ENCODE data around the gene MYO18A. TPM values are rescaled to one million over a fixed set of nuclear protein-coding genes. Genes with fewer than 3 reads are reported as not detected.
A peak's percentile ranks its signal among the peaks of the same experiment; 100 is the strongest.

MYO18A gene
- total RNA-seq, 1 donor from 2014 or later = 79.9 TPM

- H3K9me3 Mint-ChIP-seq (ENCODE audit: unreplicated experiment) = no peaks in the 10 kb centered on the region
- TF ChIP-seq CTCF (IDR thresholded peaks at IDR 0.05; ENCODE audit: unreplicated experiment) = no peak
- no peak for DNase-seq (ENCODE audit: low spot score)
- H3K4me1 Mint-ChIP-seq (ENCODE audit: unreplicated experiment) = peaks cover 9% of the 10 kb centered on the region
- peaks cover 34% of the 10 kb centered on the region for H3K36me3 Mint-ChIP-seq (ENCODE audit: low read depth, unreplicated experiment)
- H3K27me3 Mint-ChIP-seq (ENCODE audit: unreplicated experiment) = peaks cover 14% of the 10 kb centered on the region
- H3K4me3 Mint-ChIP-seq (ENCODE audit: unreplicated experiment) = no peak overlapping the region
- no peak overlapping the region for H3K27ac Mint-ChIP-seq (ENCODE audit: unreplicated experiment)
Observed at GRCh38 chr17:29112771-29113295, 67.4 kb downstream of the MYO18A start.

- peak; percentile 66 for TF ChIP-seq CTCF (IDR thresholded peaks at IDR 0.05; ENCODE audit: unreplicated experiment)
- H3K27me3 Mint-ChIP-seq (ENCODE audit: unreplicated experiment) = peaks cover 12% of the 10 kb centered on the region
- peaks cover 34% of the 10 kb centered on the region for H3K36me3 Mint-ChIP-seq (ENCODE audit: low read depth, unreplicated experiment)
- H3K27ac Mint-ChIP-seq (ENCODE audit: unreplicated experiment) = no peak overlapping the region
- no peak overlapping the region for H3K4me3 Mint-ChIP-seq (ENCODE audit: unreplicated experiment)
- peaks cover 9% of the 10 kb centered on the region for H3K4me1 Mint-ChIP-seq (ENCODE audit: unreplicated experiment)
- no peaks in the 10 kb centered on the region for H3K9me3 Mint-ChIP-seq (ENCODE audit: unreplicated experiment)
- peak; percentile 84 for DNase-seq (ENCODE audit: low spot score)
Observed at GRCh38 chr17:29111816-29112499, 68.2 kb downstream of the MYO18A start.

GRCh38 chr17:29110372-29110757, 69.8 kb downstream of the MYO18A start:
- TF ChIP-seq CTCF (IDR thresholded peaks at IDR 0.05; ENCODE audit: unreplicated experiment) = no peak
- H3K27ac Mint-ChIP-seq (ENCODE audit: unreplicated experiment) = no peak overlapping the region
- peaks cover 9% of the 10 kb centered on the region for H3K4me1 Mint-ChIP-seq (ENCODE audit: unreplicated experiment)
- H3K27me3 Mint-ChIP-seq (ENCODE audit: unreplicated experiment) = peaks cover 9% of the 10 kb centered on the region
- no peak for DNase-seq (ENCODE audit: low spot score)
- peaks cover 40% of the 10 kb centered on the region for H3K36me3 Mint-ChIP-seq (ENCODE audit: low read depth, unreplicated experiment)
- peak overlapping the region; percentile 23 for H3K4me3 Mint-ChIP-seq (ENCODE audit: unreplicated experiment)
- H3K9me3 Mint-ChIP-seq (ENCODE audit: unreplicated experiment) = no peaks in the 10 kb centered on the region

- Mint-ChIP-seq H3K4me3 (ENCODE audit: unreplicated experiment) (peak overlapping the region; percentile 21), H3K9me3 (ENCODE audit: unreplicated experiment) (no peaks in the 10 kb centered on the region), H3K27me3 (ENCODE audit: unreplicated experiment) (peaks cover 9% of the 10 kb centered on the region), H3K27ac (ENCODE audit: unreplicated experiment) (peak overlapping the region; percentile 5), H3K36me3 (ENCODE audit: low read depth, unreplicated experiment) (peaks cover 43% of the 10 kb centered on the region), H3K4me1 (ENCODE audit: unreplicated experiment) (peaks cover 9% of the 10 kb centered on the region)
- TF ChIP-seq CTCF (IDR thresholded peaks at IDR 0.05; ENCODE audit: unreplicated experiment) = no peak
- DNase-seq (ENCODE audit: low spot score) = no peak
Observed at GRCh38 chr17:29109477-29110371, 70.5 kb downstream of the MYO18A start.
